A673 (cell line): Measurements from ENCODE around the gene NOD2.

Experiments used
- EZH2 ChIP-seq: fragments of 200-600 bp; sonication (generic); IDR thresholded peaks from 2 replicates; pipeline ENCODE4 v1.6.1; 2017; ENCODE audit warnings: borderline replicate concordance, low read depth, mild to moderate bottlenecking, mixed read lengths, antibody characterized with exemption, low read length; ENCODE audit not compliant: poor library complexity, severe bottlenecking
- TF ChIP-seq, protein P1 (sequence below): fragments of 300-800, 200-600 bp; sonication (generic); conservative IDR thresholded peaks from 2 replicates; pipeline ENCODE4 v1.5.1; 2017; ENCODE audit warnings: low read depth, mild to moderate bottlenecking, antibody characterized with exemption, low read length, moderate library complexity, mixed read lengths

DNA sequence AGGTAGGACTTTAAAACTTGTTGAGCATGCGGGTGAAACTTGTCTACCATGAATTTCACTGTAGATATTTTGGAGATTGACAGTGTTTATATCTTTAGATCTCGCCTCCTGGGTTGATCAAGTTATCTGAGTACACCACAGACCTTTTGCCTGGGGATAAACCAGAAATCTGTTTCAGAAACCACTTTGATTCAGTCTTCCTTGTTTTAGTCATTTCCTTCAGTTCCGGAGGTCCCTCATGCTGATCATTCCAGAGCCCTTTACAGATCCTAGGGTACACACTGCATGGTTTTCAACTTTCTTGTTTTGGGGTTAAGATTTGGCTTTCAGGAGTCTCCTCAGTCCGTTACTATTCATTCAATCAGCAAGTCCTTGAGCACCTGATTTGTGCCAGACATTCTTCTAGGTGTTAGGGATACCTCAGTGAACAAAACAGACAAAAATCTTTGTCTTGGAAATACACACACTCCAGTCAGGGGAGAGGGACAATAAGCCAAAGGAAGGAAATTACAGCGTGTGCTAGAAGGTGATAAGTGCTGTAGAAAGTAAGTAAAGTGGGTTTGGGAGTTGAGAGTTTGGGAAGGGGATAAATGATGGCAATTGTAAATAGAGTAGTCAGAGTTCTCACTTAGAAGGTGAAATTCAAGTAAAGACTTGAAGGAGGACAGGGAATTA is 12.2 kb downstream of the NOD2 start:
- TF ChIP-seq, protein P1, sequence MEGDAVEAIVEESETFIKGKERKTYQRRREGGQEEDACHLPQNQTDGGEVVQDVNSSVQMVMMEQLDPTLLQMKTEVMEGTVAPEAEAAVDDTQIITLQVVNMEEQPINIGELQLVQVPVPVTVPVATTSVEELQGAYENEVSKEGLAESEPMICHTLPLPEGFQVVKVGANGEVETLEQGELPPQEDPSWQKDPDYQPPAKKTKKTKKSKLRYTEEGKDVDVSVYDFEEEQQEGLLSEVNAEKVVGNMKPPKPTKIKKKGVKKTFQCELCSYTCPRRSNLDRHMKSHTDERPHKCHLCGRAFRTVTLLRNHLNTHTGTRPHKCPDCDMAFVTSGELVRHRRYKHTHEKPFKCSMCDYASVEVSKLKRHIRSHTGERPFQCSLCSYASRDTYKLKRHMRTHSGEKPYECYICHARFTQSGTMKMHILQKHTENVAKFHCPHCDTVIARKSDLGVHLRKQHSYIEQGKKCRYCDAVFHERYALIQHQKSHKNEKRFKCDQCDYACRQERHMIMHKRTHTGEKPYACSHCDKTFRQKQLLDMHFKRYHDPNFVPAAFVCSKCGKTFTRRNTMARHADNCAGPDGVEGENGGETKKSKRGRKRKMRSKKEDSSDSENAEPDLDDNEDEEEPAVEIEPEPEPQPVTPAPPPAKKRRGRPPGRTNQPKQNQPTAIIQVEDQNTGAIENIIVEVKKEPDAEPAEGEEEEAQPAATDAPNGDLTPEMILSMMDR = no peak
- TF ChIP-seq EZH2 = no peak
